K562 (cell line): Measurements from ENCODE around the gene TRMT1.

Source experiments
- CTCF ChIP-seq, 3 experiments: IDR thresholded peaks in 2 of 3; conservative IDR thresholded peaks in 1 of 3; 2 replicates each; pipeline ENCODE4 v1.5.1; 2011 to 2012; ENCODE audit warnings: low read length in 3 of 3, mild to moderate bottlenecking in 3 of 3, control low read depth in 2 of 3, improper control_type of control experiment in 1 of 3, inconsistent platforms in 1 of 3, low read depth in 1 of 3, mixed read lengths in 1 of 3, moderate library complexity in 1 of 3; ENCODE audit not compliant: insufficient read depth in 2 of 3
- EGR1 ChIP-seq: fragments of 450-650 bp; conservative IDR thresholded peaks from 2 replicates; pipeline ENCODE4 v1.6.1; 2017; ENCODE audit warnings: mild to moderate bottlenecking
- EP300 ChIP-seq: IDR thresholded peaks from 2 replicates; pipeline ENCODE4 v1.6.1; 2012; ENCODE audit warnings: low read length, improper control_type of control experiment
- FOS ChIP-seq: IDR thresholded peaks from 3 replicates; pipeline ENCODE4 v1.6.1; 2011; ENCODE audit not compliant: insufficient read length; ENCODE audit errors: extremely low read depth
- HDAC1 ChIP-seq, 2 experiments: fragments of 450-650 bp; IDR thresholded peaks; 2 replicates each; pipeline ENCODE4 v1.6.1; 2016 to 2017; ENCODE audit warnings: inconsistent platforms in 1 of 2, mild to moderate bottlenecking in 1 of 2, moderate library complexity in 1 of 2
- MCM7 ChIP-seq, 2 experiments: fragments of 450-650 bp; IDR thresholded peaks; 2 replicates each; pipeline ENCODE4 v1.6.1; 2016 to 2018
- MYC ChIP-seq, 2 experiments: fragments of 250-450 bp in 1 of 2; sonication (Bioruptor Pico) in 1 of 2; IDR thresholded peaks; 2 replicates each; pipeline versions ENCODE4 v1.5.1 to v1.6.1; 2012 to 2021; ENCODE audit warnings: low read depth in 2 of 2, borderline replicate concordance in 1 of 2, improper control_type of control experiment in 1 of 2, low read length in 1 of 2, mild to moderate bottlenecking in 1 of 2, moderate library complexity in 1 of 2
- SNRNP70 ChIP-seq: fragments of 200-400 bp; formaldehyde crosslinking; optimal IDR thresholded peaks from 2 replicates; pipeline ENCODE3; 2017; ENCODE audit warnings: low read depth, low read length
- SRF ChIP-seq, 2 experiments: fragments of 250-450, 450-650 bp in 1 of 2; sonication (Bioruptor Pico) in 1 of 2; sonication (generic) in 1 of 2; formaldehyde crosslinking; IDR thresholded peaks; 2 replicates each; pipeline versions ENCODE4 v1.5.0 to v1.5.1; 2020 to 2022; ENCODE audit warnings: mild to moderate bottlenecking in 1 of 2, missing genetic modification reagents in 1 of 2
- TEAD2 ChIP-seq: fragments of 450-650 bp; IDR thresholded peaks from 2 replicates; pipeline ENCODE4 v1.6.1; 2016; ENCODE audit warnings: missing genetic modification characterization, control low read depth, missing compliant biosample characterization
- ZBTB7A ChIP-seq: IDR thresholded peaks from 2 replicates; pipeline ENCODE4 v1.6.1; 2011; ENCODE audit warnings: low read depth, mild to moderate bottlenecking, low read length, moderate library complexity, borderline replicate concordance; ENCODE audit not compliant: control insufficient read depth
- TF ChIP-seq, protein P1 (sequence below): sonication (generic); formaldehyde crosslinking; IDR thresholded peaks from 2 replicates; pipeline ENCODE4 v1.5.0; 2020; ENCODE audit warnings: missing genetic modification reagents

DNA sequence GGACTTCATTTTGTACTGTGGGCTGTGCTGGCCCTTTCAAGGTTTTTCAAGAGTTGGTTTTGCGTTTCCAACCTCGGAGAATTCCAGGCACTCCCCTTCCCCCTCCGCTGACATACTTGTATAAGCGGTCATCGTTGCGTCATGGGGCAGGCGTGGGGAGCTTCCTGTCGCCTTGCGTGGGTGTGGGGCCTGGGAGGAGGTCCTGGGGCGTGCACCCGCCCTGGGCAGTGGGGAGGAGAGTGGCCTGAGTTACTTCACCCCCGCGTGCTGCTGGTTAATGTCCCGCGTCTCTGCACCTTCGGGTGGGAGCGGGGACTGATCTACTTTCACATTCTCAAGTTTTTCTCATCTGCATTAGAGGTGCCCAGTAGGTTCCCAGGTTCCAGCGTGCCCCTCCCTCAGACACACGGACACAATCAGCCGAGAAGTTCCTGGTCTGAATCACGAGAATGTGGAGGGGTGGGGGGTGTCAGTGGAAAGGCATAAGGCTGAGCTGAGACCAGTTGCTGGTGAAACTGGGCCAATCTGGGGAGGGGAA, 37.8 kb upstream of the TRMT1 start:
- TF ChIP-seq MCM7 (IDR thresholded peaks at IDR 0.05) (no peak), CTCF (IDR thresholded peaks at IDR 0.05 in 2 of 3, conservative IDR thresholded peaks at IDR 0.05 in 1 of 3; ENCODE audit: insufficient read depth in 2 of 3, low read depth in 1 of 3, low read length in 3 of 3) (no peak), SNRNP70 (no peak), FOS (no peak), MYC (IDR thresholded peaks at IDR 0.05; ENCODE audit: low read depth, low read length) (peak; percentile 65), MYC (CRISPR knock-in tag; IDR thresholded peaks at IDR 0.05; ENCODE audit: borderline replicate concordance, low read depth) (no peak; the same call in 1 of the 2 replicates), EP300 (no peak), SRF (CRISPR knock-in tag; IDR thresholded peaks at IDR 0.05) (peak in 1 of 2 experiments; percentile 47; a peak in 1 of 4 replicates), ZBTB7A (no peak), TEAD2 (tag) (0 out of 2 replicates have a peak, but pooled peaks have one; percentile 34), HDAC1 (IDR thresholded peaks at IDR 0.05) (0 out of 4 replicates have a peak, but pooled peaks of 1 of the 2 experiments have one; percentile 18), EGR1 (peak; percentile 98)
- TF ChIP-seq, protein P1, sequence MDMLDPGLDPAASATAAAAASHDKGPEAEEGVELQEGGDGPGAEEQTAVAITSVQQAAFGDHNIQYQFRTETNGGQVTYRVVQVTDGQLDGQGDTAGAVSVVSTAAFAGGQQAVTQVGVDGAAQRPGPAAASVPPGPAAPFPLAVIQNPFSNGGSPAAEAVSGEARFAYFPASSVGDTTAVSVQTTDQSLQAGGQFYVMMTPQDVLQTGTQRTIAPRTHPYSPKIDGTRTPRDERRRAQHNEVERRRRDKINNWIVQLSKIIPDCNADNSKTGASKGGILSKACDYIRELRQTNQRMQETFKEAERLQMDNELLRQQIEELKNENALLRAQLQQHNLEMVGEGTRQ: no peak
